Activated CD4-positive, alpha-beta T cell treated with anti-CD3 and anti-CD28 coated beads, Interleukin-2, amount 50 U/mL, for 4 hours (primary cell): Measurements from ENCODE around the gene NUDT3.
"Not testable (repeated sequence)": the region's sequence is repeated elsewhere in the genome, so short reads cannot be mapped to it uniquely, and the experiment has no call there.

ENCODE experiments used
- DNase-seq, 2 experiments: peaks; one replicate each; pipeline ENCODE4 v3.0.0-alpha.2; 2020

Gene NUDT3

GRCh38 chr6:34340906-34341480 lies 51.5 kb downstream of the NUDT3 start:
- DNase-seq = no peak

GRCh38 chr6:34340394-34340793 lies 52.1 kb downstream of the NUDT3 start:
- no peak for DNase-seq

GRCh38 chr6:34339971-34340370 lies 52.5 kb downstream of the NUDT3 start:
- no peak for DNase-seq

- DNase-seq = no peak
Observed at GRCh38 chr6:34339432-34339831, 53.0 kb downstream of the NUDT3 start.

- no peak for DNase-seq
Observed at GRCh38 chr6:34338811-34339210, 53.7 kb downstream of the NUDT3 start.

GRCh38 chr6:34338377-34338776 lies 54.1 kb downstream of the NUDT3 start:
- no peak for DNase-seq

- no peak for DNase-seq
Observed at GRCh38 chr6:34334796-34335416, 57.6 kb downstream of the NUDT3 start.

- no peak for DNase-seq
Observed at GRCh38 chr6:34333858-34334257, 58.6 kb downstream of the NUDT3 start.

GRCh38 chr6:34332251-34333198 lies 59.9 kb downstream of the NUDT3 start:
- no peak for DNase-seq

- no peak for DNase-seq
Observed at GRCh38 chr6:34331371-34332050, 61.0 kb downstream of the NUDT3 start.

GRCh38 chr6:34329814-34330213 lies 62.7 kb downstream of the NUDT3 start:
- not testable (repeated sequence) for DNase-seq

- DNase-seq = no peak
Observed at GRCh38 chr6:34328969-34329368, 63.5 kb downstream of the NUDT3 start.

- not testable (repeated sequence) for DNase-seq
Observed at GRCh38 chr6:34327313-34328205, 64.9 kb downstream of the NUDT3 start.

- no peak for DNase-seq
Observed at GRCh38 chr6:34325633-34326032, 66.8 kb downstream of the NUDT3 start.

- DNase-seq = no peak
Observed at GRCh38 chr6:34324738-34325444, 67.6 kb downstream of the NUDT3 start.

- not testable (repeated sequence) for DNase-seq
Observed at GRCh38 chr6:34324221-34324620, 68.2 kb downstream of the NUDT3 start.

- no peak for DNase-seq
Observed at GRCh38 chr6:34323300-34323699, 69.2 kb downstream of the NUDT3 start.

- no peak for DNase-seq
Observed at GRCh38 chr6:34322732-34323131, 69.7 kb downstream of the NUDT3 start.

- DNase-seq = no peak
Observed at GRCh38 chr6:34321821-34322220, 70.6 kb downstream of the NUDT3 start.

GRCh38 chr6:34319471-34319885 lies 73.0 kb downstream of the NUDT3 start:
- DNase-seq = no peak
